Measurements from ENCODE around the gene HSP90AB1.

DNA sequence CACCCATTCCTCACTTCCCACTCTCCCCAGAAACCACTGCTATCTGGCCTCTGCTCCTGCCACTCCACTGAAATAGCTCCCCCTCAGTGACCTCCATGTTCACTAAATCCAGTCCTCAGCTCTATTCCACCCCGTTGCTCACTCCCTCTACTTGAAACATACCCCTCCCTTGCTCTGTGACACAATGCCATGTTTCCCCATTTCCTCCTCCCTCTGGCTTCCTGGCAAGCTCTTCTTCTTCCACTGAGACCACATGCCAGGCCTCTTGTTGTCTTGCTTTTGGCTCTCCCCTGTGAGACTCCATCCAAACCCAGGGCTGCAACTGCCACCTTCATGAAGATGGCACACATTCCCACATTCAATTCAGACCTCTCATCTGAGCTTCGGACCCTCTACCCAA, 37.2 kb downstream of the HSP90AB1 start:
- TF ChIP-seq, protein P1, sequence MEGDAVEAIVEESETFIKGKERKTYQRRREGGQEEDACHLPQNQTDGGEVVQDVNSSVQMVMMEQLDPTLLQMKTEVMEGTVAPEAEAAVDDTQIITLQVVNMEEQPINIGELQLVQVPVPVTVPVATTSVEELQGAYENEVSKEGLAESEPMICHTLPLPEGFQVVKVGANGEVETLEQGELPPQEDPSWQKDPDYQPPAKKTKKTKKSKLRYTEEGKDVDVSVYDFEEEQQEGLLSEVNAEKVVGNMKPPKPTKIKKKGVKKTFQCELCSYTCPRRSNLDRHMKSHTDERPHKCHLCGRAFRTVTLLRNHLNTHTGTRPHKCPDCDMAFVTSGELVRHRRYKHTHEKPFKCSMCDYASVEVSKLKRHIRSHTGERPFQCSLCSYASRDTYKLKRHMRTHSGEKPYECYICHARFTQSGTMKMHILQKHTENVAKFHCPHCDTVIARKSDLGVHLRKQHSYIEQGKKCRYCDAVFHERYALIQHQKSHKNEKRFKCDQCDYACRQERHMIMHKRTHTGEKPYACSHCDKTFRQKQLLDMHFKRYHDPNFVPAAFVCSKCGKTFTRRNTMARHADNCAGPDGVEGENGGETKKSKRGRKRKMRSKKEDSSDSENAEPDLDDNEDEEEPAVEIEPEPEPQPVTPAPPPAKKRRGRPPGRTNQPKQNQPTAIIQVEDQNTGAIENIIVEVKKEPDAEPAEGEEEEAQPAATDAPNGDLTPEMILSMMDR (IDR thresholded peaks at IDR 0.05): no peak
- TF ChIP-seq POLR2A (IDR thresholded peaks at IDR 0.05): no peak
